BE2C (cell line): ENCODE data around the gene HOXC11.
A peak's percentile ranks its signal among the peaks of the same experiment; 100 is the strongest.

Experiments used
- DNase-seq: peaks from one replicate; pipeline ENCODE4 v3.0.0-alpha.2; 2020
- H3K27me3 ChIP-seq: fragments of 250-450 bp; sonication (Bioruptor Pico); 2 replicates; pipeline ENCODE4 v1.5.1; 2020; ENCODE audit warnings: mild to moderate bottlenecking
- H3K36me3 ChIP-seq: fragments of 250-450 bp; sonication (Bioruptor Pico); 2 replicates; pipeline ENCODE4 v1.5.1; 2020; ENCODE audit warnings: mild to moderate bottlenecking
- H3K4me1 ChIP-seq: fragments of 250-450 bp; sonication (Bioruptor Pico); 2 replicates; pipeline ENCODE4 v1.5.1; 2020
- H3K4me3 ChIP-seq: 2 replicates; pipeline ENCODE4 v1.5.1; 2011; ENCODE audit warnings: low read depth, low read length
- H3K9me3 ChIP-seq: fragments of 250-450 bp; sonication (Bioruptor Pico); 2 replicates; pipeline ENCODE4 v1.5.1; 2020
- CTCF ChIP-seq: IDR thresholded peaks from 2 replicates; pipeline ENCODE4 v1.5.1; 2012; ENCODE audit warnings: mild to moderate bottlenecking, low read depth, low read length

Gene HOXC11

GRCh38 chr12:53985994-53986685, 13.2 kb downstream of the HOXC11 start:
- Histone ChIP-seq H3K36me3 (no peaks in the 10 kb centered on the region), H3K9me3 (no peaks in the 10 kb centered on the region), H3K4me3 (peak overlapping the region; percentile 75), H3K27me3 (peaks cover 21% of the 10 kb centered on the region), H3K4me1 (peaks cover 8% of the 10 kb centered on the region)
- no peak; the same call in 1 of the 2 replicates for TF ChIP-seq CTCF
- DNase-seq = no peak

- Histone ChIP-seq H3K4me3 (peak overlapping the region; percentile 75), H3K27me3 (peaks cover 21% of the 10 kb centered on the region), H3K4me1 (peaks cover 8% of the 10 kb centered on the region), H3K9me3 (no peaks in the 10 kb centered on the region), H3K36me3 (no peaks in the 10 kb centered on the region)
- no peak for DNase-seq
- no peak for TF ChIP-seq CTCF
Observed at GRCh38 chr12:53986686-53987483, 14.0 kb downstream of the HOXC11 start.

- no peak for DNase-seq
- H3K27me3 ChIP-seq = peaks cover 21% of the 10 kb centered on the region
Observed at GRCh38 chr12:53987787-53988230, 14.9 kb downstream of the HOXC11 start.

GRCh38 chr12:53988541-53989226, 15.8 kb downstream of the HOXC11 start:
- Histone ChIP-seq H3K36me3 (no peaks in the 10 kb centered on the region), H3K9me3 (no peaks in the 10 kb centered on the region), H3K4me3 (peak overlapping the region; percentile 35), H3K4me1 (peaks cover 8% of the 10 kb centered on the region), H3K27me3 (peaks cover 21% of the 10 kb centered on the region)
- TF ChIP-seq CTCF = no peak
- DNase-seq = no peak

More at GRCh38 chr12:53987787-53988230, 14.9 kb downstream of the HOXC11 start:
- Histone ChIP-seq H3K4me1 (peaks cover 8% of the 10 kb centered on the region), H3K9me3 (no peaks in the 10 kb centered on the region), H3K4me3 (no peak overlapping the region), H3K36me3 (no peaks in the 10 kb centered on the region)
- TF ChIP-seq CTCF = no peak

- H3K4me1 ChIP-seq = peaks cover 8% of the 10 kb centered on the region
- peak; percentile 68 for TF ChIP-seq CTCF
Observed at GRCh38 chr12:53989227-53990113, 16.5 kb downstream of the HOXC11 start.

More at GRCh38 chr12:53989227-53990113, 16.5 kb downstream of the HOXC11 start:
- Histone ChIP-seq H3K36me3 (no peaks in the 10 kb centered on the region), H3K9me3 (no peaks in the 10 kb centered on the region), H3K4me3 (peak overlapping the region; percentile 35), H3K27me3 (peaks cover 21% of the 10 kb centered on the region)
- DNase-seq = peak; percentile 58
